SH-SY5Y (cell line): ENCODE data around the gene CHN2.

ENCODE experiments used
- GATA2 ChIP-seq: IDR thresholded peaks from 2 replicates; pipeline ENCODE4 v1.6.1; 2011; ENCODE audit warnings: mild to moderate bottlenecking, low read depth, low read length
- GATA3 ChIP-seq: IDR thresholded peaks from 2 replicates; pipeline ENCODE4 v1.6.1; 2011; ENCODE audit warnings: low read depth, mild to moderate bottlenecking, low read length, moderate library complexity

DNA sequence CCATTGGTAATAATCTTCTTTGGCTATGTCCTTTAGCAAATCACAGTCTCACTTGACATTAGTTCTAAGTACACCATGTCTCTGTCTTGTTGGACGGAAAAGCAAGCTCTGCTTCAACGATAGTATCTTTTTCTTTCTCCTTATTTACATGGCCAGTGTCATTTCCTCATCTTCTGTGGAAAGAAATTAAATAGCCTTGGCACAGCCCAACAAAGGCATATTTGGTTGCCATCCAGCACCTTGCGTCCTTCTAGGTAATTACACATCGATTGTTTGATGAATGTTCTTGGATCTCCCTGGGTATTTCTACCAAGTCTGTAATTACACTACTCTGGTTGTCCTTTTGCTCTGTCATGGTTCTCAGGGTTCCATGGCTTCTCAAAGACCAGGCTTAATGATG lies 183.1 kb downstream of the CHN2 start:
- TF ChIP-seq GATA2, result no peak
- TF ChIP-seq GATA3, result no peak
